Putamen (tissue), 1 donor: Measurements from ENCODE around the gene ZNF362.

Experiments used
- DNase-seq: peaks from one replicate; pipeline ENCODE4 v3.0.0-alpha.2; 2016; ENCODE audit warnings: low spot score

ZNF362 gene

DNA sequence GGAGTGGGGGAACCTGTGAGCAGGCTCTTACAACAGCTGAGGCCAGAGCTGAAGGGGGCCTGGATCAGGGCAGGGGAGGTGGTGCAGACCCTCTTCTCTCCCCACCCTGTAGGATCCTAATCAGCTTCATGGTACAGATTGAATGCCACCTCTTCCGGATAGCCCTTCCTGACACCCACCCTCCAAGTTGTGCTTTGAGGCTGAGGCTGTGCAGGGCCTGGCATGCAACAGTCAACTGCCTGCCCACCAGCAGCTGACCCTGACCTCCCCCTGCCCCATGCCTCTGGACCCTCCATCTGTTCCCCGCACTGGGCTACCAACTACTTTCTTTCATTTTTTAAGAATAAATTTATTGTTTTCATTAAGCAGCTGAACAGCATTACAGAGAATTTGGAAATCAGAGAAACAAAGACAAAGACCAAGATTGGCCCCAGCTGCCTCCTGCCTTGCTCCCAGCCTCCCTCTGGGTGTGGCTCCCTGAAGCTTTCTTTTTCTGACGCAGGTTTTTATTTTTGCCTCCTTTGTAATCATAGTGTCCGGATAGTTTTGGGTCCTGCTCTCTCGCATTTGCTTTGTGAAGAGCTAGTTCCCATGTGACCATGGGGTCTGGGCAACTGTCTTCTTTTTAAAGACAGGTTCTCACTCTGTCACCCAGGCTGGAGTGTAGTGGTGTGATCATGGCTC, 12.8 kb downstream of the ZNF362 start:
- no peak for DNase-seq

DNA sequence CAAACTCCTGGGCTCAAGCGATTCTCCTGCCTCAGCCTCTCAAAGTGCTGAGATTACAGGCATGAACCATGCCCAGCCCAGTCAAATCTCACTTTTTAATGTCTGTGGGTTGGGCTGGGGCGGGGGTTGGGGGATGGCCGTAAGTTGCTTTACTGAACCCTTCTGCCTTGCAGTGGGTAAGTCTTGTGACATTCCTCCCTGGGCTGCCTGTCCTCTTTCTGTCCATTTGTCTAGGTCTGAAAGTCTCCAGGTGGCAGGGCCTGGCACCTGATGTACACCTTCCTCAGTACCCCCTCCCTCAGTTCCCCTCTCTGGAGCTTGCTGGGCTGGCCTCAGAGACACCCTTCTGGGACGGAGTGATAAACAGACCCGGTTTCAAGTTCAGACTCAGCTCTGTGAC, 13.3 kb downstream of the ZNF362 start:
- no peak for DNase-seq

DNA sequence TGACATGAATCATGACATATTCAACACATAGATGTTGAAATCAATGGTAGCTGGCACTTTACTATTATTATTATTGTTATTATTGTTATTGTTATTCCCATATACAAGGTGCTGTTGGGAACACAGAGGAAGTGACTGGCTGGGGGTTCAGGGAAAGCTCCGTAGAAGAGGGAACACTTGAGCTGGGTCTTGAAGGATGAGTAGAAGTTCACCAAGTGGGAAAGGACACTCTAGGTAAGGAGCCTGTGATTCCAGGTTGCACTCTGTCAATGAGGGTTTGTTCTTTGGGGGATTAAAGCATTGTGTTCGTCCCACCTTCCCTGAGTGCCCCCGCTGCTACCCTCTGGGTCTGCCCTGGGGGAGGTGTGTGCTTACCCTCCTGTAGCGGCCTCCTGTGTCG, 14.1 kb downstream of the ZNF362 start:
- no peak for DNase-seq

DNA sequence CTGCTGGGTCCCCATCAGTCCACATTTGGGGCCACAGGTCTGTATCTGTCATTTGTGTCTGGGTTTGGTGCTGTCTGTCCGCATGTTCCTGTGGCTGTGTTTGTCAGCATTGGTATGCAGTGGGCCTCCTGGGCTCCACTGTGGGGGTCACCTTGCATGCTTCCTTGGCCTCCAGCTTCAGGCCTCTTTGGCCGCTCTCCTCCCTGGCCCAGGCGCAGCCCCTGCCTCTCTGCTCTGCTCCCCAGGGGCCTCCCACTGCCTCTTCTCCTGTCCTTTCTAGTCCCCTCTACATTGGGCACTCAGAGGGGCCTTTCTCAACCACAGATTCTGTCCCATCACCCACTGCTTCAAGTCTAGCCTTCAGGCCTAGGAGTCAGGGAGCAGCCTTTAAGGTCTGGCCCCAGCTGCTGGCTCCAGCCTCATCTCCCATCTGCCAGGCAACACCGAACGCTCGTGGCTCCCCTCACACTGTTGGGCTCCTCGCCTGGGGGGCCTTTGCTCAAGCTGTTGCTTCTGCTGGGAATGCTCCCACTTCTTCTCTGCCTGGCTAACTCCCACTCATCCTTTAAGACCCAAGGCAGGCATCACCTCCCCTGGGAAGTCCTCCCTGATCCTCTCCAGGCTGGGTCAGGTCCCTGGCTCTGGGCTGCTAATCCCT, 14.6 kb downstream of the ZNF362 start:
- no peak for DNase-seq

DNA sequence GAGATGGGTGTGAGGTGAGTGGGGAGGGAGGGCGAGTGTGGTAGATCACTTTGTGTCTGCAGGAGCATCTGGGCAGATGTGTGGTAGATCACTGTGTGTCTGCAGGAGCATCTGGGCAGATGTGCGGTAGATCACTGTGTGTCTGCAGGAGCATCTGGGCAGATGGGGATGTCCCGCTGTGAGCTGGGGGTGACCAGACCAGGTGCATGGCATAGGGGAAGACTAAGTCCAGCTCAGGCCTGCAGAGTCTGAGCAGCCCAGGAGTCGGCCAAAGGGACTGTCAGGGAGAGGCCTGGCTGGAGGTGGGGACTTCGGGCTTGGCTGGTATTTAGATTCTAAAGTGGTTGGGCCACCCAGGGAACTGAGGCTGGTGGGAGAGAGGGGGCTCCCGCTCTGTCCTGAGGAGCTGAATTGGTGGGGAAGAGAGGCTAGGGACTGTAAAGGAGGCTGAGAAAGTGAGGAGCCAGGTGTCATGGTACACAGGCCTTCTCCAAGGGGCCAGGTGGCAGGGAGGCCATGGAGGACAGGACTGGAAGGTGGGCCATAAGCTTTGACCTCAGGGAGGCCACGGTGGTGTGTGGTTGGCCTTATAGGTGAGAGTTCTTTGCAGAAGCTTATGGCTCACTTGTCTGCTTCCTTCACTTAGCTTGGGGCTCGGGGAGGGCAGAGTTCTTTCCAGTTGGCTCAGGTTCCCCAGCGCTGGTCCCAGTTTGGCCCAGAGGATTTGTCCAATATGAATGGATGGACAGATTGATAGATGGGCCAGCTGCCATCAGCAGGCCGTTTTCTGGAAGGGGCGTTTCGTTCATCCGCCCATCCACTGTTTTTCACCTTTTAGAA, 15.6 kb downstream of the ZNF362 start:
- DNase-seq, result no peak

DNA sequence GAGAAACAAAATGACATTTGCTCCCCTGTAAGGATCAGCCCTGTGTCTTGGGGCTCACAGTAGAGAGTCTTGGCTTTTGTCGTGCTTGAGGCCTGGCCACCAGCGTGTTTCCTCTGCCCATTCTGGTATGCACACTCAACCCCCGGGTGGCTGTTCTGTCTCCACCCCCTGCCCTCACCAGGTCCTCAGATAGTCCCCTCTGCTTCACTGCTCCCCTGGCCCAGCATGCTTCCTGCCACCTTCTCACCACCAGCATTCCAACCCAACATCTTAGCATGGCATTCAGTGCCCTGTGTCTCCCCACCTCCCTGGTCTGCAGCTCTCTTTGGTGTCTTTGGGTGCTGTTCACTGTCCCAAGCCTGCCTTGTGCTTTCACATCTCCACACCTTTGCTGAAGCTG, 16.2 kb downstream of the ZNF362 start:
- no peak for DNase-seq

DNA sequence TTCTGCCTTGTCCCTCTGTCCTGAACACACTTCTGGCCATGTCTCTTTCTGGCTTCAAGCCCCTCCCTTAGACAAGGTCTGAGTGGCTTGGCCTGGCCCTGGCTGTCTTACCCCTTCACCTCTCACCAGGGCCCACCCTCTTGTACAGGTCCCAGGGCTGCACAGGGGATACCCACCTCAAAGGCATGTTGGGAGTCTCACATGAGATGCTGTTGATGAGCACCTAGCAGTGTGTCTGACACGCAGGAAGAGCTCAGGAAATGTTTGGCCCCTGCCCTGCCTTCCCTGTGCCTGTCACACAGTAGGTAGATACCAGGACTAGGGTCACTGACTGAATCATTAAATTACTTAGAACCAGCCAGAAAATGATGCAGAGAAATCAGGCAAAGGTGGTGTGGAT, 16.6 kb downstream of the ZNF362 start:
- no peak for DNase-seq

DNA sequence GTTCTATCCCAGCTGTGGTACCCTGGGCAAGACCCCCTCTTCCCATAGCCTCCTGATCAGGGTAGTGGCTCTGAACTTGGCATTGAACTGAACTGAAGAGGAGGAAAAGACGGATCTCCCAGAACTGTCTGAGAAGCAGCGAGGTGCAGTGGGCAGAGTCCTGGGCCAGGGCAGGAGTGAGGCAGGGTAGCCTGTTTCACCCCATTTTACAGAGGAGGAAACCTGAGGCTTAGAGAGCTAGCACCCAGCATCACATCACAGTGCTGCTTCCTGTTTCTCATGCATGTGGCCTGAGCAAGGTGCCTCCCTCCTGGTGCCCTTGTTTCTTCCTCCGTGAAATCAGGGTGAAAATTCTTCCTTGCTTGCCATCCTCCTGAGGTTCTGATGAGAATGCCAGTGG, 17.1 kb downstream of the ZNF362 start:
- DNase-seq, result no peak

DNA sequence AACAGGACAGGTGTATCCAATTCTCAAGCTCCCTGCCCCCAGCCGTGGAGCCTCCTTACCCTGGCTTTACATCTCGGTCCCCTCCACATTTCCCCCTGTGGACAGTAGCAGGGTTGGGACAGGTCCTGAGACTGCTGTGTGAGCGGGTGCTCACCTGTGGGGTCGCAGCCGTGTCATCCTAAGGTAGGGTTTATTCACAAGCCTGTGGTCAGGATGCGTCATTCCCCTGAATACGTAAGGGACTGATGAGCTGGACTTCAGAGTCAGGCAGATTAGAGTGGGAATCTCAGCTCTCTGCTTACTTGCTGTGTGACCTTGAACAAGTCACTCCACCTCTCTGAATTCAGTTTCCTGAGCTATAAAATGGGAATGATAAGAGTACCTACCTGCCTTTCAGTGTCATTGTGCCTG, 17.7 kb downstream of the ZNF362 start:
- no peak for DNase-seq

DNA sequence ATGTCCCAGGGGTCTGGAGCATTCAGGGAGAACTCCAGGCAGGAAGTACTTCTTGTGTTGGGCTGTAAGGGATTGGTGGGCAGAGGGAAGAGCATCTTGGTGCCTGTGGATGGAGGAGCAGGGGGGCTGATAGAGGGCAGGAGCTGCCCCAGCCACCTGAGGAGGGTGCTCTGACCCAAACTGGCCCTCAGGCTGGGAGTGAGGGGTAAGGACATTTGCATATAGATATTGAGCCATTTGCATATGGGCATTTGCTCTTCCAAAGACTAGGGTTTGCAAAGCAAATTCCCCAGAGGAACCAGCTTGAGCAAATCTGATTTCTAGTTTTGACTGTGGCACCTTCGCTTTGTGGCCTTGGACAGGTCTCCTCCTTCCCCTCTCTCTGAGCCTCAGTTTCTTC, 18.2 kb downstream of the ZNF362 start:
- no peak for DNase-seq

DNA sequence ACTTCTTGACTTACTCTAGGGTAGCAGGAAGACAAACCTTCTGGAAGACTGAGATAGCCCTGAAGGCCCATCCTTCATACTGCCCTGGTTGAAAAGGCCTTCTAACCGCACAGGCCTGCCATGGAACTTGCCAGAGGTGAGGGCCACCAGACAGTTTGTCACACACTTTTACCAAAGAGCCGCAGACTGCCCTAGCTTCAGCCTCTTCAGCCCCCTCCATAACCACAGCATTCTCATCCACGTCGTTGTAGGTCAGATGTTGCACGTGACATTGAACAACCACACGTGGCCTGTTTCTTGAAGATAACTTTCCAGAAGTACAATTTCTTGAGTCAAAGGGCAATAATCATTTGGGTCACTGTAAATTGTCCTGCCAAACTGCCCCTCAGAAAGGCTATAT, 18.9 kb downstream of the ZNF362 start:
- no peak for DNase-seq

DNA sequence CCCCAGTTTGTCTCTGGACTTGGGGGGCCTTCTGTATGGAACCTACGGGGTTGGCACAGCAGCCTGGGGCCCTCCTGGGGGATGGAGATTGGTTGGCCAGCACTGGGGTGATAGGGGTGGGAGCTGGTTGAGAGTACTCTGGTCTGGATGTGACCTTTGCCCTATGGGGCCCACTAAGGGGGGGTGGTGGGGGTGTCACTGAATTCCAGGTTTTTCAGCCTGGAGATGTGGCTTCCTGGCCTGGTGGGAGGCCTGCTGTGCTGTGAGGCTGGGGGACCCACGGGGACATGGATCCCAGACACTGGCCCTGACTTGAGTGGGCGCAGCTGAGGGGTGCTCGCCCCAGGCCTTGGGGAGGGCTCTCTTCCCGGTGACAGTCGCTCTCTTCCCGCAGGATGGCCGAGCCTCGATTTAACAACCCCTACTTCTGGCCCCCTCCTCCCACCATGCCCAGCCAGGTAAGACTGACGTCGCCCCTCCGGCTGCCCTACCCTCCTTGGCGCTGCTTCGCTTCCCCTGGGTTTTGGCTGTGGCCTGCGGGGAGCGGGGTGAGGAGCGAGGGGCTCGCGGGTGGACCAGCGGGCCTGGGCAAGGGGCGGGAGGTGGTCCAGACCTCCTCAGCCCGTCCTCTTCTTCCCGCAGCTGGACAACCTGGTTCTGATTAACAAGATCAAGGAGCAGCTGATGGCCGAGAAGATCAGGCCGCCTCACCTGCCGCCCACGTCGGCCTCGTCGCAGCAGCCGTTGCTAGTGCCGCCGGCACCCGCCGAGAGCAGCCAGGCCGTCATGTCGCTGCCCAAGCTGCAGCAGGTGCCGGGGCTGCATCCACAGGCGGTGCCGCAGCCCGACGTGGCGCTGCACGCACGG, 19.6 kb downstream of the ZNF362 start:
- no peak for DNase-seq

DNA sequence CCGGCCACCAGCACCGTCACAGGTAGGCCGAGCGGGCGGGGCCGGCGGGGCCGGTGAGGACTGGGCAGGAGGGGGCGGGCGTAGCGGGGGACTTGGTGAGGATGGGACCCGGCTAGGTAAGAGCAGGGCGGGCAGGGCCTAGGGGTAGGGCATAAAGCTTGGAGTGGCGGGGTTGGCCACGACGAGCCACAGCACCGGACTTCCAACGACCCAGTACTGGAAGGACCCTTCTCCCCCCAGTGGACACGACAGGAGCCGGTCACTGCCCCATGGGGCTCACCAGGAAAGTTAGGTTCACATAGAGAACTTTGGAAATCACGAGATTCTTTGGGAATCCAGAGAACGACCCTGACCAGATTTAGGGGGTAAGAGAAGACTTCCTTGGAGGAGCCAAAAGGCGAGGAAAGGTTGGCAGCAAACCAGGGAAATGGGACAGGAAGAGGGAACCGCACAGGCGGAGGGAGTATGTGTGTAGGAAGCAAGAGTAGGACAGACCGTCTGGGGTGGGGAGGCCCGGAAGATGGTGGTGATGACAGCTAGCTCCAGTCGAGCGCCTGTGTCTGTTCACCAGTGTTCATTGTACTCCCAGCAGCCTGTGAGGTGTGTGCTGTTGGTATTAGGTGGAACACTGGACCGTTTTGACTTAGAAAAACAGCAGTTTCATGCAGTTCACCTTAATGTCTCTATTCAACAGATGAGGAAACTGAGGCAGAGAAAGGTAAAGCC, 20.4 kb downstream of the ZNF362 start:
- no peak for DNase-seq

DNA sequence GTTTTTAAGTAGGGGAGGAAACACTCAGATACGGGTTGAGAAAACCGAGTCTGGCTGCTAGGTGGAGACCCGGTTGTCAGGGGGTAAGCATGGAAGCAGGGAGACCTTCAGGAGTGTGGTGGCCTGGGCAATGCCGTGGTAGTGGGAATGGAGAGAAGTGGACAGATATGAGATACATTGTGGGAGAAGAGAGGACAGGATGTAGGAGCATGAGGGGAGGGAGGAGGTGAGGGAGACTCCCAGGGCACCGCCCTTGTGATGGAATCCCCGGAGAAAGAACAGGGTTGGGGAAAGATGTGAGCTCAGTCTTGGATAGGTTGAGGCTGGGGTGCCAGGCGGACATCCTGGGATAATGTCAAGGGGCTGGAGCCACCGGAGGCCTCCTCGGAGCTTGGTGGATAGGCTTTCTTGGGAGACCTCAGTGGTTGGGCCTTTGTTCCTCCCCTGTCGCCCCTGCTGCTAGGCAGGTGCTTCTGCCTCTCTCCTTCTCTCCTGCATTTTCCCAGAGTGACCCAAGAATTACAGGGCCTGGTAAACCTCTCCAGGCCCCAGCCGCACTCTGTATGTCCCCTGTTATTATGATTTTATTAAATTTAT, 21.3 kb downstream of the ZNF362 start:
- DNase-seq, result no peak

DNA sequence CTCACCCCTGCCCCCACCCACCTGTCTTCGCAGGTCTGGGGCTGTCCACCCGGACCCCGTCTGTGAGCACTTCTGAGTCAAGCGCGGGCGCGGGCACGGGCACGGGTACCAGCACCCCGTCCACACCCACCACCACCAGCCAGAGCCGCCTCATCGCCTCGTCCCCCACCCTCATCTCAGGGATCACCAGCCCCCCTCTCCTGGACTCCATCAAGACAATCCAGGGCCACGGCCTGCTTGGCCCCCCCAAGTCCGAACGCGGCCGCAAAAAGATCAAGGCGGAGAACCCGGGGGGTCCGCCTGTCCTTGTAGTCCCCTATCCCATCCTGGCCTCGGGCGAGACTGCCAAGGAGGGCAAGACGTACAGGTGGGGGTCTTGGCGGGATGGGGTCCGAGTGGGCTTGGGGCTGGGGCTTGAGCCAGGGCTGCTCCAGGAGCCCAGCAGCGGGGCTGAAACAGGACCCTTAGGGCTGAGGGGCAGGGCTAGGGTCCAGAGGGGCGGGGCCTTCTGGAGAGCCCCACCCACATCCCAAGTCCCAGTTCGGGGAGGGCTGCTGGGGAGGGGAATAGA, 23.9 kb downstream of the ZNF362 start:
- no peak for DNase-seq

DNA sequence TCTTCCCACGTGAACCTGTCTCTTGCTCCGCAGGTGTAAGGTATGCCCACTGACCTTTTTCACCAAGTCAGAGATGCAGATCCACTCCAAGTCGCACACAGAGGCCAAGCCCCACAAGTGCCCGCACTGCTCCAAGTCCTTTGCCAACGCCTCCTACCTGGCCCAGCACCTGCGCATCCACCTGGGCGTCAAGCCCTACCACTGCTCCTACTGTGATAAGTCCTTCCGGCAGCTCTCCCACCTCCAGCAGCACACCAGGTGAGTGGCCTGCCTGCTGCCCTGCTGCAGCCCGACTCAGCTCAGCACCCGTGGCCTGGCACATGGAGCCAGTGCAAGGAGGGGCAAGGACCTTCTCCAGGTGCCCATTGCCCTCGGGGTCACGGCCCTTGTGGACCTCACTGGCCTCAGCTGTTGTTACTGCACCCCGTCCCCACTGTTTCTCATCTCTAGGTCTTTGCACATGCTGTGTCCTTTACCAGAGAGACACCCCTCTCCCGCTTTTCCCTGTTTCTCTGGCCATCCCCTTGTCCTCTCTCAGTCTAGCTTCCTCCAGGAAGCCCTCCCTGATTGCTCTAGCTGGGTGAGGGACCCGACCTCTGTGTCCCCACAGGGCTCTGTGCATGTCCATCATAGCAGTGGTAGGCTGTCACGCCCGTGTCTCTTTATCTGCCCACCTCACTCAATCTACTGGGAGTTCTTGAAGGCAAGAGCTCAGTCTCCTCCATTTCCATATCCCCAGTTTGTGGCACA, 25.4 kb downstream of the ZNF362 start:
- no peak for DNase-seq

DNA sequence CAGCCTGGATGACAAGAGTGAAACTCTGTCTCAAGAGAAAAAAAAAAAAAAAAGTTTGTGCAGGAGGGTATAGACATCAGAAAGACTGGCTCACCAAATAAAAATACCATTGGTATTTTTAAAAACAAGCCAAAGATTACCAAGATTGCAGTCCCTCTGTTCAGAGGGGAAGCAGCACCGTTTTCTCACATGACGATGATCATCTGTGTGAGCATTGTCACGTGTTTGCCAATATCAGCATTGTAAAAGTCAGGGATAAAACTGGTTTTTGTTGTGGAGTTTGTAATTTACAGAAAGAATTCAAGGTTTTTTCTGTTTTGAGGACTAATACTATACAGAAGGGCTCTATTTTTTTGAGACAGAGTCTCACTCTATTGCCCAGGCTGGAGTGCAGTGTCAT, 26.5 kb downstream of the ZNF362 start:
- no peak for DNase-seq

DNA sequence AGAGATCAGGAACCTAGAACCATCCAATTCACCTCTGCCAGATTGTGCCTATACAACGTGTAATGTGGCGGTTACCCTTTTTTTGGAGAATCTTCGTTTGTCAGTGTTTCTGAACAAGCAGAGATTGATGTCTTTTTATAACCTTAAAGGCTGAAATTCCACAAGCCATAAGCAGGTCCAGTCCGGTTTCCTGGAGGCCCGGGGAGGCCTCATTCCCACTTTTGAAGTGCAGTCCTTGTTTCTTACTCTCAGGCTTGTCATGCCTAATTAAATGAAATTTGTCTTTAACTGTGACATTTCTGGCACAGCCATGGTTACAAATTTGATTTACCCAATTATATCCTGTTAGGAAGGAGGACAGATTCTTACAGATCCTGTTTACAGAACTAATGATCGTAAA, 27.8 kb downstream of the ZNF362 start:
- no peak for DNase-seq

DNA sequence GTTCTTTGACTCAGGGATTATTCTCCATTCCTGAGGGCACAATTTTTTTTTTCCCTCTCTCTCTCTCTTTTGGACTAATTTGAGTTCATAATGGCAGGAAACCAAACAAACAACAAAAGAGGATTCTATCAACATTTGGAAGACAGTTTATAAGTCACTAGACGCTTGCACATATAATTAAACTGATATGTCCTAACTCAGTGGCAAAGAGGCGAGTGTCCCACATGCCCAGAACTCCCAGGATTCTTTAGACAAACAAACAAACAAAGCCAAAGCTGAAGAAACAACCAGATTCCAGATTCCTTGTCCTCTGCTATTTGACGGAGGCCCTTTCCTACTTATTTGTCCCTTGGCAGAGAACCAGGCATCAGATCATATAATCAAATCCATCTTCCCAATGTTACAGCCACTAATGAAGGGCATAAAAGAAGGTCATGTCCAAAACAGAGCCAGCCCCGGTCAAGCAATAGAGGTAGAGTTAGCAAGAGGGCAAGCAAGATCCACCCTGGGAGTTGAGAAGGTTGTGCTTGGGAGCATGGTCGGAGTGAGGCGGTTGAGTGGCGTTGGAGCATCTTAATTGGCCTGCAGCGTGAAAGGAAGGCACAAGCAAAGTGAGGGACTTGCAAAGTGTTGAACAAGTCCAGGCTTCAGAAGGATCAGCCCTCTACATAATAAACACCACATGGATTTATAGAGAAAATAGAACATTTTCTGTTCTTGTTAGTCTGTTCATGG, 30.3 kb downstream of the ZNF362 start:
- no peak for DNase-seq
